ENCODE results near the gene SUCO. TPM values are rescaled to one million over a fixed set of nuclear protein-coding genes. Genes with fewer than 3 reads are reported as not detected.

Gene SUCO
- total and polyA plus RNA-seq, 2 of the 4 experiments (the other 2 are of a cell fraction), result 11.4 to 21.5 TPM

DNA sequence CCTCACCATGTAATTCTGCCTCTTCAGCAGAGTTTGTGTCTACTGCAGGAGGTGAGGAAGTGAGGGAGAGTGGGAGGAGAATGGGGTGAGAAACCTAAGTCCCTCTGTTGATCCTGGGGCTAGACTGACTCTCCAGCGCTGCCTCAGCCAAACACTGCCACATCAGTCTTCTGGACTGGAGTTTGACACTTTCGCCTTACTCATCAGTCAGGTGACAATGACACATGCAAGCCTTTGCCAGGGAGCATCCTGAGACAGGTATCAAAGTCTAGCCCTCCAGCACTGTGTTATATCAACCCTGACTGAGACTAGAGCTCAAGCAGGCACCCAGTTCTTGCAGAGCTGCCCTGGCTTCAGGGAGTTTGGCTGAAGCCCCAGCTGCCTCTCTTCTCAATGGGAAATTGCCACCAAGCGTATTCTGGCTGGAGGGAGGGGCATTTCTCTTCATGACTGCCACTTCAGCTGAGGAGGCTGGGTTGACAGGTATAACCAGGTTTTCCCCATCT, 33.3 kb upstream of the SUCO start:
- POLR2A ChIA-PET (ENCODE audit: unreplicated experiment), result no interaction called here
- H3K4ac ChIP-seq (ENCODE audit: low read depth, low read length), result no peak overlapping the region
- H3K9ac ChIP-seq (ENCODE audit: low read depth, low read length), result no peak overlapping the region
- no peaks in the 10 kb centered on the region for H3K9me1 ChIP-seq (ENCODE audit: insufficient read depth, low read length)
- H2AK9ac ChIP-seq (replicated peaks; ENCODE audit: low read depth, low read length, poor library complexity), result no peak overlapping the region
- H3K4me1 ChIP-seq (ENCODE audit: control insufficient read depth, insufficient read depth, low read length), result no peaks in the 10 kb centered on the region
- no peak overlapping the region for H3K4me2 ChIP-seq (ENCODE audit: low read depth, low read length)
- no peaks in the 10 kb centered on the region for H3K9me3 ChIP-seq (ENCODE audit: control insufficient read depth, insufficient read depth, low read length)
- H3K14ac ChIP-seq (replicated peaks; ENCODE audit: low read depth, low read length), result no peak overlapping the region
- dilution Hi-C loops (cut with HindIII; ENCODE audit: low sequenced_read_pairs, unreplicated experiment), result no loop called here
- no peak overlapping the region for H2BK120ac ChIP-seq (ENCODE audit: low read depth, low read length)
- no peak overlapping the region for H4K91ac ChIP-seq (ENCODE audit: insufficient read depth, low read depth, low read length)
- no peaks in the 10 kb centered on the region for H4K20me1 ChIP-seq (ENCODE audit: insufficient read depth, low read length)
- H3K18ac ChIP-seq (ENCODE audit: low read depth, low read length), result no peak overlapping the region
- H2AFZ ChIP-seq (replicated peaks; ENCODE audit: low read length, poor library complexity), result peak overlapping the region; percentile 5
- no peak overlapping the region for H4K8ac ChIP-seq (ENCODE audit: low read depth in 2 of 2, low read length in 2 of 2)
- H4K5ac ChIP-seq (ENCODE audit: low read depth, low read length), result no peak overlapping the region
- intact Hi-C loops (cut with micrococcal nuclease), result no loop called here
- no peak overlapping the region for H3K4me3 ChIP-seq (ENCODE audit: insufficient read depth, low read depth, low read length)
- WGBS, 2 experiments (ENCODE audit: extremely low coverage in 2 of 2, insufficient read length in 1 of 2), result 60% methylated on average over 1 of the region's 3 CpGs; no CpG with 5 or more reads in 1 of the 2 experiments
- no peak overlapping the region for H3K27ac ChIP-seq (ENCODE audit: insufficient read depth, low read length)
- in situ Hi-C loops (cut with MboI; ENCODE audit: low sequenced_read_pairs), result no loop called here
- H3K56ac ChIP-seq (ENCODE audit: extremely low read depth, insufficient read depth, low read length), result no peak overlapping the region
- H3K23ac ChIP-seq (ENCODE audit: low read depth, low read length), result no peak overlapping the region
- no TSS peak for BruUV-seq (replicated peaks)
- no peaks in the 10 kb centered on the region for H3K79me1 ChIP-seq (ENCODE audit: low read depth in 1 of 2, low read length in 2 of 2)
- no peaks in the 10 kb centered on the region for H3K36me3 ChIP-seq (ENCODE audit: control insufficient read depth, insufficient read depth, low read length)
- H2AK5ac ChIP-seq (ENCODE audit: low read depth, low read length), result no peak overlapping the region
- no peak for TF ChIP-seq BHLHE40 (IDR thresholded peaks at IDR 0.05; ENCODE audit: low read depth, low read length)
- TF ChIP-seq MXI1 (IDR thresholded peaks at IDR 0.05; ENCODE audit: borderline replicate concordance, low read depth, low read length), result no peak
- TF ChIP-seq CHD1 (IDR thresholded peaks at IDR 0.05; ENCODE audit: low read depth, low read length), result no peak
- TF ChIP-seq POLR2A (IDR thresholded peaks at IDR 0.05; ENCODE audit: low read depth, low read length), result no peak
- no peak for TF ChIP-seq SMC3 (IDR thresholded peaks at IDR 0.05; ENCODE audit: low read depth, low read length)
- no peak for TF ChIP-seq MAFK (IDR thresholded peaks at IDR 0.05; ENCODE audit: low read depth, low read length)
- TF ChIP-seq FOS (IDR thresholded peaks at IDR 0.05; ENCODE audit: low read depth, low read length), result no peak
- TF ChIP-seq, protein P1, sequence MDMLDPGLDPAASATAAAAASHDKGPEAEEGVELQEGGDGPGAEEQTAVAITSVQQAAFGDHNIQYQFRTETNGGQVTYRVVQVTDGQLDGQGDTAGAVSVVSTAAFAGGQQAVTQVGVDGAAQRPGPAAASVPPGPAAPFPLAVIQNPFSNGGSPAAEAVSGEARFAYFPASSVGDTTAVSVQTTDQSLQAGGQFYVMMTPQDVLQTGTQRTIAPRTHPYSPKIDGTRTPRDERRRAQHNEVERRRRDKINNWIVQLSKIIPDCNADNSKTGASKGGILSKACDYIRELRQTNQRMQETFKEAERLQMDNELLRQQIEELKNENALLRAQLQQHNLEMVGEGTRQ (IDR thresholded peaks at IDR 0.05; ENCODE audit: low read depth, low read length), result no peak
- no peak for TF ChIP-seq RAD21 (IDR thresholded peaks at IDR 0.05; ENCODE audit: low read length)
- no peak for TF ChIP-seq MAZ (IDR thresholded peaks at IDR 0.05; ENCODE audit: borderline replicate concordance, low read depth, low read length)
- no peak for TF ChIP-seq CEBPB (IDR thresholded peaks at IDR 0.05; ENCODE audit: low read depth, low read length)
- TF ChIP-seq, protein P2, sequence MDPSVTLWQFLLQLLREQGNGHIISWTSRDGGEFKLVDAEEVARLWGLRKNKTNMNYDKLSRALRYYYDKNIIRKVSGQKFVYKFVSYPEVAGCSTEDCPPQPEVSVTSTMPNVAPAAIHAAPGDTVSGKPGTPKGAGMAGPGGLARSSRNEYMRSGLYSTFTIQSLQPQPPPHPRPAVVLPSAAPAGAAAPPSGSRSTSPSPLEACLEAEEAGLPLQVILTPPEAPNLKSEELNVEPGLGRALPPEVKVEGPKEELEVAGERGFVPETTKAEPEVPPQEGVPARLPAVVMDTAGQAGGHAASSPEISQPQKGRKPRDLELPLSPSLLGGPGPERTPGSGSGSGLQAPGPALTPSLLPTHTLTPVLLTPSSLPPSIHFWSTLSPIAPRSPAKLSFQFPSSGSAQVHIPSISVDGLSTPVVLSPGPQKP (IDR thresholded peaks at IDR 0.05; ENCODE audit: borderline replicate concordance, low read depth, low read length), result no peak
- no peak for TF ChIP-seq RCOR1 (IDR thresholded peaks at IDR 0.05; ENCODE audit: insufficient replicate concordance, low read length)
- TF ChIP-seq RFX5 (IDR thresholded peaks at IDR 0.05; ENCODE audit: low read depth, low read length), result no peak
- no peak for TF ChIP-seq NFE2L2 (IDR thresholded peaks at IDR 0.05; ENCODE audit: low read depth, low read length)
- TF ChIP-seq, protein P3, sequence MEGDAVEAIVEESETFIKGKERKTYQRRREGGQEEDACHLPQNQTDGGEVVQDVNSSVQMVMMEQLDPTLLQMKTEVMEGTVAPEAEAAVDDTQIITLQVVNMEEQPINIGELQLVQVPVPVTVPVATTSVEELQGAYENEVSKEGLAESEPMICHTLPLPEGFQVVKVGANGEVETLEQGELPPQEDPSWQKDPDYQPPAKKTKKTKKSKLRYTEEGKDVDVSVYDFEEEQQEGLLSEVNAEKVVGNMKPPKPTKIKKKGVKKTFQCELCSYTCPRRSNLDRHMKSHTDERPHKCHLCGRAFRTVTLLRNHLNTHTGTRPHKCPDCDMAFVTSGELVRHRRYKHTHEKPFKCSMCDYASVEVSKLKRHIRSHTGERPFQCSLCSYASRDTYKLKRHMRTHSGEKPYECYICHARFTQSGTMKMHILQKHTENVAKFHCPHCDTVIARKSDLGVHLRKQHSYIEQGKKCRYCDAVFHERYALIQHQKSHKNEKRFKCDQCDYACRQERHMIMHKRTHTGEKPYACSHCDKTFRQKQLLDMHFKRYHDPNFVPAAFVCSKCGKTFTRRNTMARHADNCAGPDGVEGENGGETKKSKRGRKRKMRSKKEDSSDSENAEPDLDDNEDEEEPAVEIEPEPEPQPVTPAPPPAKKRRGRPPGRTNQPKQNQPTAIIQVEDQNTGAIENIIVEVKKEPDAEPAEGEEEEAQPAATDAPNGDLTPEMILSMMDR (conservative IDR thresholded peaks at IDR 0.05; ENCODE audit: low read depth, low read length), result no peak
- no peak overlapping the region for H2BK5ac ChIP-seq (ENCODE audit: low read depth, low read length, poor library complexity, severe bottlenecking)
- peaks cover 19% of the 10 kb centered on the region for H3K27me3 ChIP-seq (ENCODE audit: control insufficient read depth, insufficient read depth, low read length)
- H2BK20ac ChIP-seq (ENCODE audit: low read depth, low read length), result no peak overlapping the region
- H2BK15ac ChIP-seq (ENCODE audit: low read depth, low read length), result no peak overlapping the region
- DNase-seq (no peak), ATAC-seq (ENCODE audit: low read depth) (no peak)
- CTCF ChIA-PET, result interaction anchor here (0.5 kb wide), 1 partner anchor 20 kb away, joined by 5 read pairs; no protein-coding TSS in a partner anchor

All from IMR-90 (cell line).